Subcutaneous adipose tissue (tissue), 4 donors: ENCODE results near the gene PTPRN2. TPM values are rescaled to one million over a fixed set of nuclear protein-coding genes. Genes with fewer than 3 reads are reported as not detected.

ENCODE experiments used
- CTCF ChIP-seq: fragments of 450-650 bp; IDR thresholded peaks from one replicate; pipeline ENCODE4 v1.5.1; 2016; ENCODE audit warnings: low read depth, mild to moderate bottlenecking, control low read depth, antibody characterized with exemption, moderate library complexity
- total RNA-seq, 4 donors: library from RNA; depleted of rRNA; stranded (reverse); fragments of >200 nt; gene quantifications; one replicate each; pipeline ENCODE4 v1.1.0, GENCODE V29; 2016

Gene PTPRN2
- total RNA-seq, 4 donors from 2014 or later = 2.0 to 4.6 (median 3.7) TPM

GRCh38 chr7:157667261-157667660 is 920.4 kb downstream of the PTPRN2 start:
- no peak for TF ChIP-seq CTCF

GRCh38 chr7:157666530-157667040 is 921.0 kb downstream of the PTPRN2 start:
- TF ChIP-seq CTCF = no peak

DNA sequence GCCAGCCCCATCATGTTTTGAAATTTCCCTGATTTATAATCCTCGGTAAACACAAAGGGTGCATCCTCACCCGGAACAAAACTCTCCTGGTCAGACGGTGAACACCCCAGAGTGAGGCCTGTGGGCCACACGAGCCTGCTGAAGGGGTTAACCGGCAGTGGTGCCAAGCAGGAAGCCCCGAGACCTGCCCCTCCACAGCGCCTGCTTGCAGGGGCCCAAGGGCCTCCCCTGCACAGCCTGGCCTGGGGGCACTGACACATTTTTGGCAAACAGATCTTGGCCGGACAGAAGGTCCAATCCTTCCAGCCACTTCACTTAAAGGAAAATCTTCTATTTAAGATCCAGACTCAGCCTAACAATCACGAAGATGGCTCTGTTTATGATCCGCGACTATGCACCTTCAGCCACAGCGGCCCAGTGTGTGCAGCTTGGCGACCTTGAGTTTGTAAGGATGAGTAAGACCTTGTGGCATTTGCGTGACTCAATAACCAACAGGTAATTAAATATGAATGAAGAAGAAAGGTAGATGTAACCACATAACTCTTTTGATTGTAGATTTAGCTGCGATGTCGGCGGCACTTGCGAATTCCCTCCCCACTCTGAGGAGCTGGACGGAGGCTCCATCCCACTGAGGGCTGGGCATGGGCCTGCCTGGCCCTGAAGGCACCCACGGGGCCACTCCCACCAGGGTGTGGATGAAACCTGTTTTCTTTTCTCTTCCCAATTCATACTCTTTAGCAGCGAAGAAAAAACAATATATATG is 922.6 kb downstream of the PTPRN2 start:
- TF ChIP-seq CTCF = no peak

DNA sequence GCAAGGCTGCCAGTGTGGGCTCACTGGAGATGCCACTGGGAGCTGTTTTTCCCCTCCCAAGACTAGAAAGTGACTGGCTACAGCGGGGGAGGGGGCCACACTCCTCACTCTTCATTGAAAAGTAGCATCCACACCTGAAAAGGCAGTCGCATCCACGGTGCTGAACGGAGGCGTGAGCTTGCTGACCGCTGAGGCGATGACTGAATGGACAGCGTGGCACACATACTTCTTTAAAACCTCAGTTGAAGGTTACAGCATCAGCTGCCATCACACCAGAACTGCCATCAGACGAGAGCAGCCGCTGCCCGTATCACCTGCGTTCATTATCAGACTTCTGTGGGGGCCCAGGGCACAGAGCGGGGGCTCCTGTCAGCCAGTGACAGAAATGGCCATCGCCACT is 923.6 kb downstream of the PTPRN2 start:
- TF ChIP-seq CTCF = no peak

DNA sequence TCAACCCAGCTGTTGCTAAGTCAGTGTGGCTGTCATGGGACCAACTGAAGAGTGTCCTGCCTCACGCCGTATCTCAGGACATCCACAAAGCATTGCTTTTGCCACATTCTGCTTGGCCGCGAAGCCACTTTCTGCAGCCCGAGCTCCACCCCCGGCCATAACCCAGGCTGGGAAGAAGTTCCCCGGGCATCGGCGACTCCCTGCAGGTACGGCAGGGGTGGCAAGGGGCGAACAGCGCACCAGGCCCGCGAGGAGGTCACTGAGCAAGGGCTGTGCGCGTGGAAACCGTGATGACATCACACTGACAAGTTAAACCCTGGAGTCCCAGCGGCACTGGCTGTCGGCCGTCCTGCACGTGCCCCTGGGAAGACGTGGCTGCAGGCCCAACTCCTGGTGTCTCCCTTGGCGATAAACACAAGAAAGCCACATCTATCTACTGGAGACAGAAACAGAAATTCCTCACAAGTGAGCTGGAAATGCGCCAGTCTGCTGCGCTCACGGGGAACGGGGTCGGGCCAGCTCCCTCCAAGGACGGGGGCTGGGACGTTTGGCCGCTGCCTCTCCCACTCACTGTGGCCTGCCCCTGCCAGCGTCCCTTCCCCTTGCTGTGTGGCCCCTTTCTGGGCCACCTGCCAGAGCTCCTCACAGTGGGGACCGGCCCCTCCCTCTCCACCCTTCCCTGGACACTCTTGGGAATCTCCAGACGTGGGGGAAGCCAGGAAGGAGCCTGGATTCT is 924.5 kb downstream of the PTPRN2 start:
- TF ChIP-seq CTCF = no peak

GRCh38 chr7:157662110-157662791 is 925.4 kb downstream of the PTPRN2 start:
- TF ChIP-seq CTCF = no peak

DNA sequence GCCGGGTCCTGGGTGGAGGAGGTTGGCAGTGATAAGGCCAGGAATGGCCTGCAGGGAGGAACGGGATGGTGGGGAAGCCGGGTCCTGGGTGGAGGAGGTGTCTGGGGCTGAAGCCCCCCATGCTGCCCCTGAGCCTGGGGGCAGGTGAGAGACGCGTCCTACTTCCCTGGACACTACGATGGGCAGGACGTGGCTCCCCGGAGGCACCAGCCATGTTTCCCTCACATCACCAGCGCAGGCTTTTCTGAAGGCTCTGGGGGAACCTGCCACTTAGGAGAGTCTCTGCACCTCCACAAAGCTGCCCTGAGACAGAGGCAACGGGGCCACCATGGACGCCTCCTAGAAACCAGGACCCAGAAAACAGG is 926.0 kb downstream of the PTPRN2 start:
- no peak for TF ChIP-seq CTCF
